ENCODE results near the gene RGS16. TPM values are rescaled to one million over a fixed set of nuclear protein-coding genes. Genes with fewer than 3 reads are reported as not detected.

RGS16 gene
- total and polyA plus RNA-seq, 4 experiments from 2014 or later = 1.3 to 3.7 (median 2.1) TPM

Other genes starting within 250 kb of the RGS16 start
- 10 to 100 TPM; 78.5 to 96.0 TPM for gene GLUL, start 212.6 kb downstream of the RGS16 start, total RNA-seq
- 10 to 100 TPM; 84.0 to 95.0 TPM for gene GLUL, start 212.6 kb downstream of the RGS16 start, polyA plus RNA-seq
- gene TEDDM1, start 203.7 kb downstream of the RGS16 start, total RNA-seq = not detected
- gene TEDDM1, start 203.7 kb downstream of the RGS16 start, polyA plus RNA-seq = not detected
- gene RGSL1, start 154.2 kb downstream of the RGS16 start, total RNA-seq = not detected
- gene RGSL1, start 154.2 kb downstream of the RGS16 start, polyA plus RNA-seq = under 1 TPM in 1 of 2 donors, not detected in 1; 0.07 TPM
- gene RNASEL, start 15.1 kb downstream of the RGS16 start, total RNA-seq = 10 to 100 TPM; 33.9 to 35.4 TPM
- gene RNASEL, start 15.1 kb downstream of the RGS16 start, polyA plus RNA-seq = 10 to 100 TPM in 1 of 2 donors, 1 to 10 TPM in 1; 4.5 to 11.6 TPM
- gene RGS8, start 80.2 kb upstream of the RGS16 start, total RNA-seq = not detected
- gene RGS8, start 80.2 kb upstream of the RGS16 start, polyA plus RNA-seq = not detected
- 1 to 10 TPM; 9.6 TPM for gene NPL, start 185.4 kb upstream of the RGS16 start, total RNA-seq
- 1 to 10 TPM; 3.5 to 5.7 TPM for gene NPL, start 185.4 kb upstream of the RGS16 start, polyA plus RNA-seq
- 100 to 1,000 TPM; 222 TPM for gene DHX9, start 235.0 kb upstream of the RGS16 start, total RNA-seq
- 100 to 1,000 TPM; 100 to 107 TPM for gene DHX9, start 235.0 kb upstream of the RGS16 start, polyA plus RNA-seq

Data from CD4-positive, alpha-beta memory T cell (primary cell).